ENCODE measurements around the gene TERB1.

GRCh38 chr16:66740533-66740932 is 60.9 kb downstream of the TERB1 start:
- TF ChIP-seq EZH2 (IDR thresholded peaks at IDR 0.05; ENCODE audit: insufficient read depth, poor library complexity, severe bottlenecking) (no peak), EZH2phosphoT487 (IDR thresholded peaks at IDR 0.05; ENCODE audit: insufficient read depth, low read depth) (no peak)

Data from GM23248 (cell line).